ENCODE results near the gene DDX49.
A peak's percentile ranks its signal among the peaks of the same experiment; 100 is the strongest.
"Not testable (repeated sequence)": the region's sequence is repeated elsewhere in the genome, so short reads cannot be mapped to it uniquely, and the experiment has no call there.

DDX49 gene

DNA sequence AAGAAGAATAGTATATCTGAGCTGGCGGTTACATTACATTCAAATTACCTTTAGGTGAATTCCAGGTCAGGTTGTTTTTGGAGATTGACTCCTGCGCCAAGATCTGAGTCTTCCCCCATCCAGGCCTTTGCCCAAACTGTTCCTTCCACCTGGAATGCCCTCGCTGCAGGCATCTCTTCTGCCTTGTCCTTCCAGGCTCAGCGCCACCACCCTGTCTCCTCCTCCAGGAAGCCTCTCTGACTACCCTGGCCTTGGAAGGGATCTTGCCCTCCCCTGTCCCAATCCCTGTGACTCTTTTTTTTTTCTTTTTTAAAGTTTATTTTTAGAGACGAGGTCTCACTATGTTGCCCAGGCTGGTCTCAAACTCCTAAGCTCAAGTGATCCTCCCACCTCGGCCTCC, 23.2 kb downstream of the DDX49 start:
- no peak for DNase-seq

DNA sequence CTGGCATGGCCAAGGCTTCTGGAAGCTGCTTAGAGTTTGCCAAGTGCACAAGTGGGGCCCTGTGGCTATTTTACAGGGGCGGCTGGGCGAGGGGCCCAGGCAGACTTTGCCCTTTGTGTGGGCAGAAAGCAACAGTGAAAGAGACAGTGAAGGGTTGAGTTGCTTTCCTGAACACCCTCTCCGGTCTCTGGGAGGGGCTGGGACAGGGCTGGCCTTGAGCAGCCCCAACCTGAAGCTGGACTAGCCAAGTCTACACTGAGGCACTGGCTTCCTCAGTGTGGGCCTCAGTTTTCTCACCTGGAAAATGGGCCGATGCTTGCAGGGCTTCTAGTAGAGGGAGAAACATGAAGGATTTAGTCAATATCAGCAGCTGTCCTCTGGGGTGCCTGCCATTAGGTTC, 23.9 kb downstream of the DDX49 start:
- DNase-seq: no peak

DNA sequence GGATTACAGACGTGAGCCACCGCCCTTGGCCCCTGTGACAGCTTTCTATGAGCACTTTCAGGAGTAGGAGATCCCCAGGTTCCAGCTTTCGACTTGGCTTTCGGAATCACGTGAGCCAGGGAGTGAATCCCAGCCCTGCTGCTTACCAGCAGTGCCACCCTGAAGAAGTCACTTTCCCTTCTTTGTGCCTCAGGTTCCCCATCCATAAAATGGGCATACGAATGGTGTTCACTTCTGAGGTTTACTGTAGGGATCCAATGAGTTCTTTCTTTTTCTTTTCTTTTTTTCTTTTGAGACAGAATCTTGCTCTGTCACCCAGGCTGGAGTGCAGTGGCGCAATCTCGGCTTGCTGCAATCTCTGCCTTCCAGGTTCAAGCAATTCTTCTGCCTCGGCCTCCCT, 25.8 kb downstream of the DDX49 start:
- no peak for DNase-seq

DNA sequence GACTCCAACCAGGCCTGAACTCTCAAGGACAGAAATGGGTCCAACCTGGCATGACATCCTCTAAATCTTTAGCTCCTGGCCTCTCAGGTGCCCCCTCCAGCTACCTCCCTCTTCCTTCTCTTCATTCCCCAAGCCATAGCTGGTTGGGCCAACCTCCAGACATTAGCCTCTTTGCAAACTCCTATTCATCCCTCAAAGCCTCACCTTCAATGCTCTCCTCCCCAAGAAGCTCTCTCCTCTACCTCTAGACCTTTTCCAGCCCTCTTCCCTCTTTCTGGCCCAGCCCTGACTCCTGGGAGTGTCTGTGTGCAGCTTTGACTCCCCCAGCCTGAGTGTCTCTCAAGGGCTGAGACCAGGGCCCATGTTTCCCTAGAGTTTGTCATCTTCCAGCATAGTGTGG, 26.8 kb downstream of the DDX49 start:
- no peak for DNase-seq

DNA sequence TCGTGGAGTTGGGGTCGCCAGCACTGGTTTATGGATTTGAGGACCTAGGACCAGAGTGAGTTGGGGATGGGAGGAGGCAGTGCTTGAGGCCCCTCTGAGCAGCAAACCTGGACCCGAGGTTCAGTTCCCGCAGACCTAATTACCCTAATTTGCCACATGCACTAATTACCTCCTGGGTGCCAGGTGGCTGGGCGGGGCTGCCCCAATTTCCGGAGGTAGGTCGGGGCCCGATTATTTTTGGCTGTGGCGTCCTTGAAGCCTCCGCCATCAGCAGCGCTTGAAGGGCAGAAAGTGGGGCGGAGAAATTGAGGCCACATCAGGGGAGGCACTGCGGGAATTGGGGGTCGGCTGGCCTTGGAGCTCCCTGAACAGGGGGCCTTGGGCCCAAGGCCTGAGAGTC, 27.4 kb downstream of the DDX49 start:
- DNase-seq: no peak

DNA sequence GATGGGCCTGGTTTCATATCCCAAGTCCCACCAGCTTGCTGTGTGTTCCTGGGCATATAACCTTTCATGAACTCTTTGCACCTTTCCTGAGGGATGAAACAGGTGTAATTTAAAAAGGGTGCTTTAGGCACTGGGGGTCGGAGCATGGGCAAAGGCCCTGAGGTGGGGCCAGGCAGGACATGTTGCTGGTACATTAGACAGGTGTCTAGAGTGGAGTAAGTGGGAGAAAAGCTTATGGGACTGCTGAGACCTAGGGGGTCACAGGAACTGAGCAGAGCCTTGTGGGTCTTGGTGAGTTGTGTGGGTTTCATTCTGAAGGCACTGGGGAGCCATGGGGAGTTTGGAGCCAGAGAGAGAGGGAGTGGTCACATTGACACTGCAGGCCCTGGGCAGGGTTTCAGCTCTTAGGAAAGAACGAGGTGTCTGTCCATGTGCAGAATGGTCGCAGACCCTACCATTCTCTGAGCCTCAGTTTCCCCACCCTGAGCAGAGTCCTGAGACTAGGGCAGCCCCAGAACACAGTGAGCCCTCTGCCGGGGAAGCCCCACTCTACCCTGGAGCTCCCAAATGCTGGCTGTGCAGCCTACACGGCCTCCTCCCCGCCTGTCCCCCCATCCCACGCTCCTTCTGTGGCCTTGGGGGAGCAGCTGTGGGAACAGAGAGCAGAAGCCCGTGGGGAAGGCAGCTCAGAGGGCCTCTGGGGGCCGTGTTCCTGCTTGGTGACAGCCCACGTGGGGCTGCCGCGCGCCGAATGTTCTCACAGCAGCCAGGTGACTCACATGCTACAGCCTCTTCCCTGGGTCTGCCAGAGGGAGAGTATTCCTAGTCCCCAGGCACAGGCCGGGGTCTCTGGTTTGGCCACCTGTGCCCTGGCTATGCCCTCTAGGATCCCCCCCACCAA, 28.8 kb downstream of the DDX49 start:
- no peak for DNase-seq

DNA sequence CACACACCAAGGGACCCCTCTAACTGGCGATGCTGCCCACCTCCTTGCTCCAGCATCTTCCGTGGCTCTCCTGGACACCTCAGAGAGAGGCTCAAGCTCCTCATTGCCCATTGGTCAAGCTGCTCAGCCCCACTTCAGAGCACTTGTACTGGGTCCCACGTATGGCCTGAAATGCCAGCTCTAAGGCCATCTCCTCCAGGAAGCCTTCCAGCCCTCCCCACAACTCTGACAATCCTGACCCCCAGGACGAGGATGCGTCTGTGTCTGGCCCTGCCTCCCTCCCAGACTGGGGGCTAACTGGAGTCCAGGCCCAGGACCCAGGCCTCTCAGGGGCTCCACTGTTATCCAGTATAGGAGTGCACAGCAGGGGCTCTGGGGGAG, 29.5 kb downstream of the DDX49 start:
- DNase-seq: no peak

DNA sequence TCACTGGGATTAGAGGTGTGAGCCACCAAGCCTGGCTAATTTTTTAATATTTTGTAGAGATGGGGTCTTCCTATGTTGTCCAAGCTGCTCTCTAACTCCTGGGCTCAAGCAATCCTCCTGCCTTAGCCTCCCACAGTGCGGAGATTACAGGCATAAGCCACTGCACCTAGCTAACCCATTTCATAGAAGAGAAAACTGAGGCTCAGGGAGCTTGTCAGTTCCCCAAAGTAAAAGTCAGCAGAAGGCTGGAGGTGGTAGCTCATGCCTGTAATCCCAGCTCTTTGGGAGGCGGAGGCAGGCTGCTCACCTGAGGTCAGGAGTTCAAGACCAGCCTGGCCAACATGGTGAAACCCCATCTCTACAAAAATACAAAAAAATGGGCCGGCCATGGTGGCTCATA, 30.3 kb downstream of the DDX49 start:
- DNase-seq: no peak

DNA sequence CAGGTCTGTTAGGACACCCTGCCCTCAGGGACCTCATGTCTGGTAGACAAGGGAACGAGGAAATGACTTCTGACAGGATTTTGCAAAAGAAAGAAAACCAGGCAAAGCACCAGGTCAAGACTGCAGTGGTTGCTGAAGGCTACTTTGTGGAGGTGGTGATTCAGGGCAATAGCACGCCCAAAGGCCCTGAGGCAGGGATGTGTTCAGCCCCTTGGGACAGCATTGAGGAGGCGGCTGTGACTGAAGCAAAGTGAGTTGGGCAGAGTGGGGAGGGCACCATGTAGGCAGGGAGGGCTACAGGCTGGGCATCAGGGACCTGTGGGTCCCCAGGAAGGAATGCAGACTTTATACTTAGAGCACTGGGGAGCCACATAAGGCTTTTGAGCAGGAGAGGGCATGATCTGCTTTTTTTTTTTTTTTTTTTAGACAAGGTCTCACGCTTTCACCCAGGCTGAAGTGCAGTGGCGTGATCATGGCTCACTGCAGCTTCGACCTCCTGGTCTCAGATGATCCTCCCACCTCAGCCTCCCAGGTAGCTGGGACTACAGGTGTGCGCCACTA, 32.3 kb downstream of the DDX49 start:
- DNase-seq: no peak

DNA sequence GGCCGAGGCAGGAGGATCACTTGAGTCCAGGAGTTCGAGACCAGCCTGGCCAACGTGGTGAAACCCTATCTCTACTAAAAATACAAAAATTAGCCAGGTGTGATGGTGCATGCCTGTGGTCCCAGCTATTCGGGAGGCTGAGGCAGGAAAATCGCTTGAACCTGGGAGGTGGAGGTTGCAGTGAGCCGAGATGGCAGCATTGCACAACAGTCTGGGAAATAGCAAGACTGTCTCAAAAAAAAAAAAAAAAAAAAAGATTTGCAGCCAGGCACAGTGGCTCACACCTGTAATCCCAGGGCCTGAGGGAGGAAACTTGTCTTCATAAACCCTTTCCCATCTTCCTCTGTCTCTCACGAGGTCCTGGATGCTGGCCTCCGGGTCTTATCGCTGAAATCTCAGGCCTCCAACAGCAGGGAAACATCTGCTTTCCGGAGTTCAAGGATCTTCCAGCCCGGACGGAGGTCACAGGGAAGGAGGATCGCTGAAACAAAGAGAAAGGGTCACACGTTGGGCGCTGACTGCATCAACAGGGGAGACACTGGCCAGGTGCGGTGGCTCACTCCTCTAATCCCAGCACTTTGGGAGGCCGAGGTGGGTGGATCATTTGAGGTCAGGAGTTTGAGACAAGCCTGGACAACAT, 33.0 kb downstream of the DDX49 start:
- DNase-seq: not testable (repeated sequence)

DNA sequence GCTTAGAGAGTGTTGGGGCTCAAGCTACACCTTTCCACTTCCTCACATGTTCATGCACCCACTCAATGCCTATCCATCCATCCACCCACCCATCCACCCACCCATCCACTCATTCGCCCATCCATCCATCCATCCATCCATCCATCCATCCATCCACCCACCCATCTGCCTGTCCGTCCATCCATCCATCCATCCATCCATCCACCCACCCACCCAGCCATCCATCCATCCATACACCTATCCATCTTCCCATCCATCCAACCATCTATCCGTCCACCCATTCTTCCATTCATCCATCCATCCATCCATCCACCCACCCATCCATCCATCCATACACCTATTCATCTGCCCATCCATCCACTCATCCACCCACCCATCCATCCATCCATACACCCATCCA, 34.6 kb downstream of the DDX49 start:
- DNase-seq: no peak

DNA sequence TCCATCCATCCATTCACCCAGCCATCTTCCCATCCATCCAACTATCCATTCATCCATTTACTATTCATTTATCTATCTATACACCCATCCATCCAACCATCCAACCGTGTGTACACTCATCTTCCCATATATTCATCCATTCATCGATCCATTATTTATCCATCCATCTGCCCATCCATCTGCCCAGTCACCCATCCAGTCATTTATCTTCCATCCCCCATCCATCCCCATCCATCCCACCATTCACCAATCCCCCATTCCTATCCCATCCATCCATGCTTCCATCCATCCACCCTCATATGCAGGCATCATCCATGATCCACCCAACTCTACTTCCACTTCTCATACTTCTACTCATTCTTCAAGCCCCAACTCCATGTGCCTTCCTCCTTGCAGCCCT, 35.5 kb downstream of the DDX49 start:
- no peak for DNase-seq

DNA sequence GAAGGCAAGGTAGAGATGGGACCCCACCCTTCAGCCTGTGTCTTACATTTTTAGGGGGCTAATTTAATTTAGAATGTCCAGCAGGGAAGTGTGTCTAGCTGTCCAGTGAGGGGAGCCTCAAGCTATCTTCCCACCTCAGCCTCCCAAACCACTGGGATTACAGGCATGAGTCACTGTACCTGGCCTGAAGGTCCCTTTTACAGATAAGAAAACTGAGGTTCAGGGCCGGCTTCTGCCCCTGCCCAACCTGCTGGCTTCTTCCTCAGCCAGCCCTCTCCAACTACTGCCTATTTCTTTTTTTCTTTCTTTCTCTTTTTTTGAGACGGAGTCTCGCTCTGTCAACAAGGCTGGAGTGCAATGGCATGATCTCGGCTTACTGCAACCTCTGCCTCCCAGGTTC, 40.9 kb downstream of the DDX49 start:
- no peak for DNase-seq

DNA sequence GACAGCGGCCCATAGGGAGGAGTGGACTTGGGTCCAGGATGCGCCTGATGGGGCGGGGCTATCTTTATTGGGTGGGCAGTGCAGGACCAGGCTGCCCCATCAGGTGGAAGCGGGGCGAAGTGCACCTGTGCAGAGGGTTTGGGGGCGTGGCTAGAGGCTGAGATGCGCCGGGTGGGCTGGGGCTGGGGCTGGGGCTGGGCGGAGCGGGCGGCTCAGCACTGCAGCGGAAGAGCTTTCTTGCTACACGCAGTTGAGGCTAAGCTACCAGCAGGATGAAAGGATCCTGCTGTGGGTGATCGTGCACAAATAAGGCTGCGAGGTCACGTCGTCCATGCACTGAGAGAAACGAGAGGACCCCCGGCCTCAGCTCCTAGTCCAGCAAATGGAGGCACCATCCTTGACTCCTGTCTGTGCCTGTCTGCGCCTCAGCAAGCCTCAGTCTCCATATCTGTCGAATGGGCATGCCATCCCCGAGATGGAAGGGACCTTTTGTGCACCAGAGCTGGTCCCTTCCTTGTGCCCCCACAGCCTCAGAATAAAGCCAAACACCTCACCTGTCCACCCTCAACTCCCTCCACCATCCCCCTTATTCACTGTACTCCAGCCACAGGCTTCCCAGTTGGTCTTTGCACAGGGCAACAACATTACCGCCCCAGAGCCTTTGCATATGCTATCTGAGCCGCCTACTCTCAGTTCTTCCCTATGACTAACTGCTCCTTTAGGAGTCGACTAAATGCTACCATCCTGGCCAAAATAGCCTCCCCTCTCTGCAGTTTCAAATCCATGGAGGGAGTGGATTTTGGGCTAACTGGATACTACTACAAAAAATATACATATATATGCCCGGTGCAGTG, 42.5 kb downstream of the DDX49 start:
- DNase-seq: peak in 1 of 2 experiments; percentile 26

DNA sequence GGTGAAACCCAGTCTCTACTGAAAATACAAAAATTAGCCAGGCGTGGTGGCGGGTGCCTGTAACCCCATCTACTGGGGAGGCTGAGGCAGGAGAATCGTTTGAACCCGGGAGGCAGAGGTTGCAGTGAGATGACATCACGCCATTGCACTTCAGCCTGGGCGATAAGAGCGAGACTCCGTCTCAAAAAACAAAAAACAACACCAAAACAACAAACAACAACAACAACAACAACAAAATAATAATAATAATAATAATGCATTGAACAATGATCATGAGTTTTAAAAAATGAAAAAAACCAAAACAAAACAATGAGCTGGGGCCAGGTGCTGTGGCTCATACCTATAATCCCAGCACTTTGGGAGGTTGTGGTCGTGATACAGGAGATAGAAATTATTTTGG, 44.6 kb downstream of the DDX49 start:
- DNase-seq: no peak

DNA sequence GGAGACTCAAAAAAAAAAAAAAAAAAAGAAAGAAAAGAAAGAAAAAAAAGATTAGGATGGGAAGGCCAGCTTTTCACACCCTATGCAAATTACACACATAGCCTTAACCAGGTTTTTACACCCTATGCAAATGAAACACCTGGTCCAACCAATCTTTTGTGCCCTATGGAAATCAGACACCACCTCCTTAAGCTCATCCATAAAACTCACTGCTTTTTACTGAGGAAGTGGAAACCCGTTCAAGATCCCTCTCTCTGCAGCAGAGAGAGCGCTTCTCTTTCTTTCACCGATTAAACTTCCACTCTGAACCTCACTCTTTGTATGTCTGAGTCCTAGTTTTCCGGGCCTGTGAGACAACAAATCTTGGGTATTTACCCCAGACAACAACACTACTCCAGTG, 46.8 kb downstream of the DDX49 start:
- DNase-seq: no peak

DNA sequence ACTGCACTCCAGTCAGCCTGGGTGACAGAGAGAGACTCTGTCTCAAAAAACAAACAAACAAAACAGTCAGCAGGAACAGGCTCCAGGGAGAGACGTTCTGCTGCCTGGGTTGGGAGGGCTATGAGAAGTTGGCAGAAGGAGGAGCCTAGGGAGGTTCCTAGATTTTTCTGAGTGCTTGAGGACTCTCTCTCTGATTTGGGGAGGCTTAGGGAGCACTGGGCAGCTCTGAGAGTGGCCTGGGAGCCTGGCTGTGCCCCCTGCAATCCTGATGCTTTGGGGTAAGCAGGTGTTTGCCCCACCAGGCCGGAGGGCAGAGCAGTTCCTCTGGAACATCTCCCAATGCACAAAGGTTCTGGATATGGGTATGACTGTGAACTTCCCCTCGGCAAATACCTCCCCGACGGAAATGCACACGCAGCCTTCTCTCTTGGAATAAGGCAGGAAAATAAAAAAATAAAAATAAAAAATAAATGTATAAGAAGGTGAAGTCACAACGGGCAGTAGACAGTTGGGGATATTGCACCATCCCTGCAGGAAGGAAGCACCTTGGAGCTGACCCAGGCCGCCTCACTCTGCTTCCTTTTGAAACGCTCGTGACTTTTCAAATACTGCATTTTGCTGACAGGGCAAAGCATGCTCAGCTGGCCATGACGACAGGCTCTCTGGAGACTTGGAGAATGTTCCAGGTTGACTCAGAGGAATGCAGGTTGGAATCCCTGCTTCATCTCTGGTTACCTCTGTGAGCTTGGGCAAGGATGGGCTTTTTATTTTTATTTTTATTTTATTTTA, 48.0 kb downstream of the DDX49 start:
- no peak for DNase-seq

DNA sequence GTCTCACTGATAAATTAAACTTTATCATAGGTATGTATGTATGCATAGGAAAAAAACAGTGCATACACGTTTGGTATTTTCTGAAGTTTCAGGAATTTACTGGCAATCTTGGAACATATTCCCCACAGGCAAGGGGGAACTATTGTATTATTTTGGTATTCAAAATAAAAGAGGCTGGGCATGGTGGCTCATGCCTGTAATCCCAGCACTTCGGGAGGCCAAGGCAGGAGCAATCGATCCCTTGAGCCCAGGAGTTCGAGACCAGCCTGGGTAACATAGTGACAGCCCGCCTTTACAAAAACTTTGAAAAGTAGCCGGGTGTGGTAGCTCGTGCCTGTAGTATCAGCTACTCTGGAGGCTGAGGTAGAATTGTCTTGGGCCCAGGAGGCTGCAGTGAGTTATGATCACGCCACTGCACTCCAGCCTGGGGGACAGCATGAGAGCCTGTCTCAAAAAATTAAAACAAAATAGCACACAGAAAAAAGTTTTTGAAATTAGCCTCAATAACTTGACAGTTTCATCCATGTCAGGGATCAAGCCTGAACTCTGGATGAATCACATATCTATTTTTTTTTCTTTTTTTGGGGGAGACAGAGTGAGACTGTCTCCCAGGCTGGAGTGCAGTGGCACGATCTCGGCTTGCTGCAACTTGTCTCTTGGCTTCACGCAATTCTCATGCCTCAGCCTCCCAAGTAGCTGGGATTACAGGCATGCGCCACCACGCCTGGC, 50.6 kb downstream of the DDX49 start:
- DNase-seq: no peak

DNA sequence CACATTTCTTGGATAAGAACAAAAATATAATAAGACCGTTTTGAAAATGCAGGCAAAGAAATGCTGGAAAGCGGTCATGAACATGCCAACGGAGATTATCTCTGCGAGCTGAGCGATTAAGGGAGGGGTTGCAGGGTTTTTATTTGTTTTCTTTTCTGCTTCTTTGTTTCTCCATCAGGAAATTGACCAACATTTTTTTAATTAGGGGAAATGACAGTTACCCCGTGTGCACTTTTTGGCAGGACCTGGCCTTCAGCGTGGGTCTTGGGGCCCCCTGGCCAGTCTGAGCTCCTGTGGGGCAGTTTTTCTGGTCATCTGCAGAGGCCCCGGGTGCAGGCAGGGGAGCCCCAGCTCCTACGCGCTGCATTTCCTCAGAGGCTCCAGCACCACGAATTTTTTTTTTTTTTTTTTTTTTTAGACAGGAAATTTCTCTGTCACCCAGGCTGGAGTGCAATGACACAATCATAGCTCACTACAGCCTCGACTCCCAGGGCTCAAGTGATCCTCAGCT, 52.8 kb downstream of the DDX49 start:
- no peak for DNase-seq

DNA sequence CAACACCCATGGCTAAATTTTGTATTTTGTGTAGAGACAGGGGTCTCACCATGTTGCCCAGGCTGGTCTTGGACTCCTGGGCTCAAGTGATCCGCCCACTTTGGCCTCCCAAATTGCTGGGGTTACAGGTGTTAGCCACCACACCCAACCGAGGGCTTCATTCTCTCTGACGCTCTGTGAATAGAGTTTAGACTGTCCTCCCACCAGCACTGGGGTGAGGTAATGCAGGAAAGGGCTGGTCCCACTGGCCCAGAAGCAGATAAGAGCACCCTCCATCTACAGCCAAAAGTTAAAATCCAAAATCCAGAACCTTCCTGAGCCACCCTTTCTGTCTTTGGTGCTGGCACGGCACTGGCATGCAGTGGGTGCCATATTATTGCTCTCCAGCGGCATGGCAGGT, 53.3 kb downstream of the DDX49 start:
- DNase-seq: no peak

DNA sequence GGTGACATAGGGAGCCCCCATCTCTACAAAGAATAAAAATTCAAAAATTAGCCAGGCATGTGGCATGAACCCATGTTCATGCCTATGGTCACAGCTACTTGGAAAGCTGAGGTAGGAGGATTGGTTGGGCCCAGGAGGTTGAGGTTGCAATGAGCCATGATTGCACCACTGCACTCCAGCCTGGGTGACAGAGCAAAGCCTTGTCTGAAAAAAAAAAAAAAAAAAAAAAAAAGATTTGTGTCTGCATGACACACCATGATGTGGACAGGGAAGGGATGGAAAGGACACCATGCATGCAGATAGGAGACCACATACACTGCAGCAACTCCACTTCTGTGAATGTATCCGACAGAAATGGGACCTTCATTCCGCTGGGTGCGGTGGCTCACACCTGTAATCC, 55.5 kb downstream of the DDX49 start:
- no peak for DNase-seq

DNA sequence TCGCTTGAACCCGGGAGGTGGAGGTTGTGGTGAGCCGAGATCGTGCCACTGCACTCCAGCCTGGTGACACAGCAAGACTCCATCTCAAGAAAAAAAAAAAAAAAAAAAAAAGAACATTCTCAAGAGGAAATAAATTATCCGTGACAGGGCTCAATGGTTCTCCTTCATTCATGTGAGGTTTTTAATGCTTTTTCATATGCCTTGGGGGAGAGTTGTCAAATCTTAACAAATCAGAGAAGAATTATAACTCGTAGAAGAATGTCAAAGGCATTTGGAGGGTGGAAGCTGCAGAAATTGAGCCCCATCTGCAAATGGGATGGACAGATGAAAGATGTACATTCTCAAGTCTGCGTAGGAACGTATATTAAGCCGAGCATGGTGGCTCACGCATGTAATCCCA, 56.4 kb downstream of the DDX49 start:
- DNase-seq: no peak
